Peyer's patch (tissue), 4 donors: ENCODE results near the gene N4BP2. TPM values are rescaled to one million over a fixed set of nuclear protein-coding genes. Genes with fewer than 3 reads are reported as not detected.

Source experiments
- DNase-seq, 3 donors: peaks; one replicate each; pipeline ENCODE4 v3.0.0-alpha.2; 2017 to 2019
- H3K27ac ChIP-seq, 4 donors: fragments of 200-600 bp; sonication (generic); one replicate each; pipeline ENCODE4 v1.5.1; 2016 to 2019
- H3K27me3 ChIP-seq, 2 donors: fragments of 200-600 bp; sonication (generic); one replicate each; pipeline ENCODE4 v1.5.1; 2019
- H3K36me3 ChIP-seq, 3 donors: fragments of 200-600 bp; sonication (generic); one replicate each; pipeline ENCODE4 v1.5.1; 2016 to 2019
- H3K4me1 ChIP-seq, 4 donors: fragments of 200-600 bp; sonication (generic); one replicate each; pipeline ENCODE4 v1.5.1; 2016 to 2019
- H3K4me3 ChIP-seq, 4 donors: fragments of 200-600 bp; sonication (generic); 1 replicate in 3 of 4; 2 replicates in 1 of 4; pipeline ENCODE4 v1.5.1; 2016 to 2019; ENCODE audit warnings: mild to moderate bottlenecking in 1 of 4
- H3K9me3 ChIP-seq, 4 donors: fragments of 200-600 bp; sonication (generic); one replicate each; pipeline ENCODE4 v1.5.1; 2016 to 2019; ENCODE audit warnings: mild to moderate bottlenecking in 1 of 4
- POLR2A ChIP-seq, 2 donors: fragments of 450-650 bp; IDR thresholded peaks; one replicate each; pipeline ENCODE4 v1.5.1; 2017; ENCODE audit warnings: antibody characterized with exemption in 2 of 2, mild to moderate bottlenecking in 2 of 2, moderate library complexity in 2 of 2
- total RNA-seq, 4 donors: library from RNA; depleted of rRNA; stranded (reverse); fragments of >200 nt; gene quantifications; one replicate each; pipeline ENCODE4 v1.1.0, GENCODE V29; 2016
- TF ChIP-seq, protein P1 (sequence below), 6 experiments: fragments of 450-650 bp in 4 of 6; fragments of 200-600 bp in 2 of 6; sonication (generic) in 1 of 6; IDR thresholded peaks; one replicate each; pipeline ENCODE4 v1.5.1; 2017 to 2019; ENCODE audit warnings: antibody characterized with exemption in 6 of 6, mild to moderate bottlenecking in 3 of 6, moderate library complexity in 1 of 6

The N4BP2 gene
- total RNA-seq, 4 donors from 2014 or later = 8.1 to 39.6 (median 10.2) TPM

DNA sequence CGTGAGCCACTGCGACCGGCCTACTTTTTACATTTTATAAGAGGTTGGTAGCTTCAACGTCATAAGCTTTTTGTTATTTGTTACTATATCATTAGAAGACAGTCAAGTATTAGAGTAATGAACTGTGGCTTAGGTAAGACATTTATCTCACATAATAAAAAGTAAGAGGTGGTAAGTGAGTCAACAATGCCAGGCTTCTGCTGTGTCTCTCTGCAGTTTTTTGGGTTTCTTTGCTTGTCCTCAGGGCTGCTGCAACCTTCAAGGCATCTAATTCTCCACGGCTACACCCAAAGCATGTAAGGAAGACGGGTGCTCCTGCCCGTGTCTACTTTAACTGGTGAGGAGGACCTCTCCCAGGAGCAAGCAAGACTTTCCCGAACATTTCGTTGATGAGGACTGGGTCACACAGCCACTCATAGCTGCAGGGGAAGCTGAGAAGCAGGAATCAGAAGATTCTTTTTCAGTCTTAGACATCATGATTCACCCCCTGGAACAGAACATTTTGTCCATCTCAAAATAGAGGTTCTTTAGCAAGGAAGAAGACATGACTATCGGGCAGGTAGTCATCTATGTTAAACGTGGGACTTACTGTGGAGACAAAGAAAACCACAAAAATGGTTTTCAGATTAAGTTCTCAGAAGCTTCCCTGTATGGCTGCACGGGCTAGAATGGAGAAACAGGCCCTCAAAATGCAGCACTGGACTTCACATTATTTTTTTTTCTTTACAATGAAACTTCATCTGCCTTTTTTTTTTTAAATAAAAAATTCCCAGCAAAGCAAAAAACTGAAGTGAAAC lies 127.2 kb downstream of the N4BP2 start:
- Histone ChIP-seq H3K27me3 (no peaks in the 10 kb centered on the region), H3K27ac (peak overlapping the region in 3 of 4 donors; percentile 28 to 69 (median 46)), H3K36me3 (no peaks in the 10 kb centered on the region), H3K4me1 (peaks cover 0 to 5% (median 0%) of the 10 kb centered on the region in 4 donors), H3K4me3 (no peak overlapping the region), H3K9me3 (no peaks in the 10 kb centered on the region)
- no peak for TF ChIP-seq POLR2A (IDR thresholded peaks at IDR 0.05)
- TF ChIP-seq, protein P1, sequence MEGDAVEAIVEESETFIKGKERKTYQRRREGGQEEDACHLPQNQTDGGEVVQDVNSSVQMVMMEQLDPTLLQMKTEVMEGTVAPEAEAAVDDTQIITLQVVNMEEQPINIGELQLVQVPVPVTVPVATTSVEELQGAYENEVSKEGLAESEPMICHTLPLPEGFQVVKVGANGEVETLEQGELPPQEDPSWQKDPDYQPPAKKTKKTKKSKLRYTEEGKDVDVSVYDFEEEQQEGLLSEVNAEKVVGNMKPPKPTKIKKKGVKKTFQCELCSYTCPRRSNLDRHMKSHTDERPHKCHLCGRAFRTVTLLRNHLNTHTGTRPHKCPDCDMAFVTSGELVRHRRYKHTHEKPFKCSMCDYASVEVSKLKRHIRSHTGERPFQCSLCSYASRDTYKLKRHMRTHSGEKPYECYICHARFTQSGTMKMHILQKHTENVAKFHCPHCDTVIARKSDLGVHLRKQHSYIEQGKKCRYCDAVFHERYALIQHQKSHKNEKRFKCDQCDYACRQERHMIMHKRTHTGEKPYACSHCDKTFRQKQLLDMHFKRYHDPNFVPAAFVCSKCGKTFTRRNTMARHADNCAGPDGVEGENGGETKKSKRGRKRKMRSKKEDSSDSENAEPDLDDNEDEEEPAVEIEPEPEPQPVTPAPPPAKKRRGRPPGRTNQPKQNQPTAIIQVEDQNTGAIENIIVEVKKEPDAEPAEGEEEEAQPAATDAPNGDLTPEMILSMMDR (IDR thresholded peaks at IDR 0.05) = no peak
- DNase-seq = no peak

DNA sequence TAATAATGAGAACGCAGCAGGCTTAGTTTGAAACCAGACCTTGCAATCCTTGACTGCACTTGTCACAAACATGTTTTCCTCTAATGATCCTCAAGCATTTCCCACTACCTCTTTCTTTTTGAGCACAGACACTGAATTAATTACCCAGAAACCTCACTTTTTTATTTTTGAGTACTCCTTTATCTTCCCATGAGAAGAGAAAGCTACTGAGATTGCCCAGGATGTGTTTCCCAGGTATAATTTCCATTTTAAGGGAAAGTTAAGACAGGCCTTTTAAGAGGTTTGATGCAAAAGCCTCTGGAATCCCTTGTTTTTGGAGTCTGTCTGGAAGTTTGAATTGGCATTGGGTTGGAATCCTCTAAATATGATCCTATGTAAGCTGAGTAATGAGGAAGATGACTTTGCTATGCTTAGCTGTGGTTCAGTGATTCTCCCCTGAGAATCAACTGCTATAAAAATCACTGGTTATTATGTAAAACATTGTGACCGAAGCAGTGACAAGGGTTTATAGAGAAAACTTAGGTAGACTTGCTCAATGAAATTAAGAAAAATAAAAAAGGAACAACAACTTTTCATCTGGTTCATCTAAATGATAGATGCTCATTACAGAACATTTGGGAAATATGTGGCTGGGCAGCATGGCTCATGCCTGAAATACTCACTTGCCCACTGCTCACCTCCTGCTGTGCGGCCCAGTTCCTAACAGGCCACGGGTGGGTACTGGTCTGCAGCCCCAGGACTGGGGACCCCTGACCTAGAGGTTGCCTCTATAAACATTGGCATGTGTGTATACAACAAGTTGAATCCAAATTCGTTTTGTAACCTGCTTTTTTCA lies 129.4 kb downstream of the N4BP2 start:
- peak overlapping the region in 2 of 4 donors; percentile 58 to 79 for H3K27ac ChIP-seq
- no peaks in the 10 kb centered on the region for H3K36me3 ChIP-seq
- H3K4me1 ChIP-seq = peaks cover 0 to 8% (median 0%) of the 10 kb centered on the region in 4 donors
- no peak for TF ChIP-seq POLR2A (IDR thresholded peaks at IDR 0.05)
- TF ChIP-seq, protein P1 (IDR thresholded peaks at IDR 0.05) = no peak
- no peaks in the 10 kb centered on the region for H3K27me3 ChIP-seq
- no peak for DNase-seq
- no peaks in the 10 kb centered on the region for H3K9me3 ChIP-seq
- peak overlapping the region in 1 of 4 donors; percentile 23 for H3K4me3 ChIP-seq

DNA sequence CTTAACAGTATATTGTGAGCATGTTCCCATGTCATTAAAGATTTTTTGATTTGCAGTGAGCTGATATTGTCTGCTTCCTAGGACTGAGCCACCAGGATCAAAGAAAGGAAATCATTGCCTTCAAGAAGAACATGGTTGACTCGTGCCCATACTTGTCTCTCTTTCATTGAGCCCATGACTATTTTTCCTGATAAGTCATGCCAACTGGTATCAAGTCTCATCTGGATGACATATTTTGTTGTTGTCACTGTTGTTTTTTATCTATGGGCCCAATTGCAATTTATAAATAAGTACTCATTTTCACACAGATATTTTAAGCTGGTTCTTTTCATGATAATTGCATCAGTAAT lies 130.0 kb downstream of the N4BP2 start:
- no peak for TF ChIP-seq POLR2A (IDR thresholded peaks at IDR 0.05)
- TF ChIP-seq, protein P1 (IDR thresholded peaks at IDR 0.05) = no peak
- Histone ChIP-seq H3K27ac (peak overlapping the region in 2 of 4 donors; percentile 58 to 79), H3K9me3 (no peaks in the 10 kb centered on the region), H3K4me1 (peaks cover 0 to 8% (median 0%) of the 10 kb centered on the region in 4 donors), H3K27me3 (no peaks in the 10 kb centered on the region), H3K4me3 (no peak overlapping the region), H3K36me3 (no peaks in the 10 kb centered on the region)
- no peak for DNase-seq

DNA sequence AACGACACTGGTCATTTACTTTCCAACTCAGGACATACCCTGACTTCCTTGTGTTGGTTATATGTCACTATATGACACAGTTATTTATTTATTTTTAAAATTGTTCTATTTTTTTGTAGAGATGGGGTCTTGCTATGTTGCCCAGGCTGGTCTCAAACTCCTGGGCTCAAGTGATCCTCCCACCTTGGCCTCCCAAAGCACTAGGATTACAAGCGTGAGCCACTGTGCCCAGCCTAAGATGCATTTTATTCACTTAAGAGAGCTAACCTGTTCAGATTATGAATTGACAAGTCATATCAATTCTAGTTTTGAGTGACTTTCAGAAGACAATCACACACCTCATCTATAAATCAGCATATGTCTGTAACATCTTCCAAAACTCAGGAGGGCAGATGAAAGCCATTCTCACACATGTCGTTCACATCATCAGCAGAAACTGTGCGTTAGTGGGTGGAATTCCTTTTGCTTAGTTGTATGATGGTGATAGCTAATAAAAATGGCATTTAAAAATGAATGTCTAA lies 130.8 kb downstream of the N4BP2 start:
- no peaks in the 10 kb centered on the region for H3K27me3 ChIP-seq
- TF ChIP-seq, protein P1 (IDR thresholded peaks at IDR 0.05) = no peak
- TF ChIP-seq POLR2A (IDR thresholded peaks at IDR 0.05) = no peak
- H3K36me3 ChIP-seq = no peaks in the 10 kb centered on the region
- peaks cover 0 to 11% (median 2%) of the 10 kb centered on the region in 4 donors for H3K4me1 ChIP-seq
- no peak overlapping the region for H3K27ac ChIP-seq
- H3K4me3 ChIP-seq = no peak overlapping the region
- H3K9me3 ChIP-seq = no peaks in the 10 kb centered on the region
- DNase-seq = no peak

GRCh38 chr4:40190019-40190418 lies 133.4 kb downstream of the N4BP2 start:
- H3K27ac ChIP-seq = no peak overlapping the region
- no peak for DNase-seq
- H3K4me1 ChIP-seq = peaks cover 0 to 14% (median 4%) of the 10 kb centered on the region in 4 donors
- TF ChIP-seq POLR2A (IDR thresholded peaks at IDR 0.05) = no peak
- TF ChIP-seq, protein P1 (IDR thresholded peaks at IDR 0.05) = no peak
- no peaks in the 10 kb centered on the region for H3K27me3 ChIP-seq
- H3K4me3 ChIP-seq = no peak overlapping the region
- no peaks in the 10 kb centered on the region for H3K9me3 ChIP-seq
- H3K36me3 ChIP-seq = no peaks in the 10 kb centered on the region
